ENCODE data around the gene PRKAR1B. TPM values are rescaled to one million over a fixed set of nuclear protein-coding genes. Genes with fewer than 3 reads are reported as not detected.

PRKAR1B gene
- total RNA-seq, 1 experiment from 2014 or later = 14.1 TPM

- TF ChIP-seq ZNF274 (IDR thresholded peaks at IDR 0.05; ENCODE audit: low read depth, low read length) (no peak), JUND (IDR thresholded peaks at IDR 0.05) (no peak)
Observed at GRCh38 chr7:633381-634018, 93.6 kb downstream of the PRKAR1B start (continued).

DNA sequence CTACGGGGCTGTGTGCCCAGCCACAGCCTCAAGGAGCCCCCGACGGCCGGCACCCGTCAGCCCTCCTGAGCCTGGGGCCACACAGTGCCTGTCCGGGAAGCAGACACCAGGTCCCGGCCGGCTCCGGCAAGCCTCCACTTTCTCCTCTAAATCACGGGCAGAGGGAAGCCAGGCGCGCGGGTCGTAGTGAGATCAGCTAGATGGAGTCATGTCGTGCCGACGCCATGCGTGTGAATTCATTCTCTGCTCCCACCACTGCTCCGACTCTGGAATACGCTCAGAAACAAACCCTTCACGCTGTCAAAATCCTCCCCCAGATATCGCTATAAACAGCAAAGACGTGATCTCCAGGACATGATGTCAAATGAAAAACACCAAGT lies 94.3 kb downstream of the PRKAR1B start:
- Histone ChIP-seq H3K4me2 (ENCODE audit: low read length) (no peak overlapping the region), H3K4me3 (replicated peaks in 1 of 2; ENCODE audit: low read depth in 1 of 2, low read length in 2 of 2) (no peak overlapping the region), H3K9me2 (ENCODE audit: insufficient read depth) (no peaks in the 10 kb centered on the region), H3K9me3 (ENCODE audit: control insufficient read depth in 1 of 2, insufficient read depth in 1 of 2, low read depth in 1 of 2, low read length in 2 of 2) (no peaks in the 10 kb centered on the region), H3K9ac (ENCODE audit: low read length) (no peak overlapping the region), H2AFZ (ENCODE audit: low read depth, low read length, poor library complexity, severe bottlenecking) (no peak overlapping the region), H3K27me3 (ENCODE audit: insufficient read depth, low read length) (no peaks in the 10 kb centered on the region), H3K27ac (ENCODE audit: low read depth, low read length) (no peak overlapping the region; the same call in 1 of the 2 replicates), H3K36me3 (ENCODE audit: control insufficient read depth in 1 of 2, insufficient read depth in 2 of 2, low read length in 2 of 2) (no peaks in the 10 kb centered on the region), H3K4me1 (ENCODE audit: control insufficient read depth in 1 of 2, insufficient read depth in 2 of 2, low read length in 2 of 2) (peaks cover 11 to 20% of the 10 kb centered on the region in 2 experiments), H4K20me1 (ENCODE audit: insufficient read depth) (no peaks in the 10 kb centered on the region), H3K79me2 (ENCODE audit: insufficient read depth, low read length) (no peaks in the 10 kb centered on the region)
- POLR2A ChIA-PET = no interaction called here
- DNase-seq (ENCODE audit: low read depth, low spot score) (no peak), ATAC-seq (no peak)
- CTCF ChIA-PET = no interaction called here
- RAD21 ChIA-PET (ENCODE audit: low non-redundant PET in 1 of 2, low total read pairs in 2 of 2, uncharacterized antibody in 2 of 2, unreplicated experiment in 2 of 2) = no interaction called here
- no TSS peak for BruUV-seq (replicated peaks)
- TF ChIP-seq CBX3 (IDR thresholded peaks at IDR 0.05; ENCODE audit: low read depth) (no peak), EZH2 (IDR thresholded peaks at IDR 0.05) (no peak), EZH2phosphoT487 (IDR thresholded peaks at IDR 0.05; ENCODE audit: borderline replicate concordance) (no peak), SIN3A (IDR thresholded peaks at IDR 0.05; ENCODE audit: low read depth) (no peak), YY1 (IDR thresholded peaks at IDR 0.05; ENCODE audit: extremely low read depth, insufficient replicate concordance, low read depth, low read length) (no peak), CEBPB (IDR thresholded peaks at IDR 0.05; ENCODE audit: low read depth) (no peak), CTCF (IDR thresholded peaks at IDR 0.05 in 2 of 3, conservative IDR thresholded peaks at IDR 0.05 in 1 of 3; ENCODE audit: borderline replicate concordance in 1 of 3, insufficient read depth in 1 of 3, low read depth in 2 of 3, low read length in 2 of 3) (no peak), POLR2AphosphoS5 (IDR thresholded peaks at IDR 0.05; ENCODE audit: low read depth, low read length) (no peak), ATF3 (IDR thresholded peaks at IDR 0.05) (no peak), ELF1 (IDR thresholded peaks at IDR 0.05; ENCODE audit: borderline replicate concordance, low read depth) (no peak)
- intact Hi-C loops (cut with micrococcal nuclease) = no loop called here

All from HCT116 (cell line).